SU-DHL-6 (cell line): ENCODE results near the gene TMEM204.

Source experiments
- H2AFZ ChIP-seq: fragments of 200-600 bp; sonication (generic); 2 replicates; pipeline ENCODE4 v1.6.1; 2014; ENCODE audit warnings: low read depth, mild to moderate bottlenecking, moderate library complexity, mixed read lengths, antibody characterized with exemption, low read length; ENCODE audit not compliant: severe bottlenecking
- H3F3A ChIP-seq: fragments of 200-600 bp; shearing (Covaris generic); 2 replicates; pipeline ENCODE4 v1.6.0; 2016; ENCODE audit warnings: antibody characterized with exemption, mild to moderate bottlenecking; ENCODE audit not compliant: insufficient read depth
- H3K27ac ChIP-seq: fragments of 200-600 bp; sonication (generic); 2 replicates; pipeline ENCODE4 v1.5.1; 2016; ENCODE audit warnings: low read depth, mild to moderate bottlenecking, low read length, moderate library complexity, mixed read lengths
- H3K27me3 ChIP-seq: fragments of 200-600 bp; sonication (generic), shearing (Covaris generic); 2 replicates; pipeline ENCODE4 v1.6.0; 2014; ENCODE audit warnings: mild to moderate bottlenecking, low read length
- H3K36me3 ChIP-seq: fragments of 200-600 bp; sonication (generic); 2 replicates; pipeline ENCODE4 v1.6.1; 2014; ENCODE audit warnings: mild to moderate bottlenecking, low read length, mixed read lengths
- H3K4me2 ChIP-seq: fragments of 300-600, 200-600 bp; shearing (Covaris generic), sonication (generic); 2 replicates; pipeline ENCODE4 v1.6.0; 2014; ENCODE audit warnings: low read length, low read depth, mild to moderate bottlenecking; ENCODE audit not compliant: poor library complexity, severe bottlenecking
- H3K4me3 ChIP-seq: fragments of 200-600 bp; sonication (generic); 2 replicates; pipeline ENCODE4 v1.5.1; 2014; ENCODE audit warnings: antibody characterized with exemption, low read length, mild to moderate bottlenecking, mixed read lengths; ENCODE audit not compliant: insufficient read depth, poor library complexity, severe bottlenecking
- H3K79me2 ChIP-seq: fragments of 200-600 bp; sonication (generic); 2 replicates; pipeline ENCODE4 v1.6.1; 2014; ENCODE audit warnings: mild to moderate bottlenecking, low read length, moderate library complexity; ENCODE audit not compliant: insufficient read depth
- H3K9ac ChIP-seq: fragments of 200-600 bp; sonication (generic); 2 replicates; pipeline ENCODE4 v1.7.0; 2014; ENCODE audit warnings: mild to moderate bottlenecking, low read length
- H3K9me2 ChIP-seq: fragments of 200-600 bp; sonication (generic); replicated peaks from 2 replicates; pipeline ENCODE4 v1.6.1; 2014; ENCODE audit warnings: low read length; ENCODE audit not compliant: insufficient read depth
- H3K9me3 ChIP-seq: fragments of 200-600 bp; sonication (generic); 2 replicates; pipeline ENCODE4 v1.6.1; 2014; ENCODE audit warnings: low read length, mixed read lengths; ENCODE audit not compliant: insufficient read depth
- H4K20me1 ChIP-seq: fragments of 200-600 bp; sonication (generic); 2 replicates; pipeline ENCODE4 v1.6.1; 2014; ENCODE audit warnings: low read depth, mild to moderate bottlenecking, antibody characterized with exemption, low read length, moderate library complexity, mixed read lengths
- CTCF ChIP-seq: fragments of 200-600 bp; sonication (generic); IDR thresholded peaks from one replicate; pipeline ENCODE4 v1.5.1; 2017; ENCODE audit warnings: antibody characterized with exemption, mild to moderate bottlenecking, low read length, moderate library complexity; ENCODE audit not compliant: insufficient read depth, poor library complexity, severe bottlenecking
- EZH2phosphoT487 ChIP-seq: fragments of 200-600 bp; sonication (generic), shearing (Covaris generic); conservative IDR thresholded peaks from 2 replicates; pipeline ENCODE4 v1.6.1; 2018; ENCODE audit warnings: mild to moderate bottlenecking, antibody characterized with exemption, low read length, moderate library complexity, mixed read lengths

TMEM204 gene

GRCh38 chr16:1542533-1542932 is 9.1 kb downstream of the TMEM204 start:
- no peaks in the 10 kb centered on the region for H4K20me1 ChIP-seq
- no peak overlapping the region for H3K4me3 ChIP-seq
- no peaks in the 10 kb centered on the region for H3K9me2 ChIP-seq
- H3K36me3 ChIP-seq, result no peaks in the 10 kb centered on the region
- no peaks in the 10 kb centered on the region for H3F3A ChIP-seq
- H3K79me2 ChIP-seq, result no peaks in the 10 kb centered on the region
- no peak overlapping the region for H2AFZ ChIP-seq
- H3K9ac ChIP-seq, result no peak overlapping the region
- H3K27ac ChIP-seq, result no peak overlapping the region
- H3K4me2 ChIP-seq, result no peak overlapping the region
- H3K9me3 ChIP-seq, result no peaks in the 10 kb centered on the region
- H3K27me3 ChIP-seq, result no peaks in the 10 kb centered on the region
- TF ChIP-seq CTCF (no peak), EZH2phosphoT487 (no peak)

GRCh38 chr16:1543085-1543896 is 9.8 kb downstream of the TMEM204 start:
- H3K4me3 ChIP-seq, result no peak overlapping the region
- no peaks in the 10 kb centered on the region for H3K36me3 ChIP-seq
- no peak overlapping the region for H3K27ac ChIP-seq
- no peaks in the 10 kb centered on the region for H3K9me3 ChIP-seq
- H3K4me2 ChIP-seq, result no peak overlapping the region
- no peaks in the 10 kb centered on the region for H3K27me3 ChIP-seq
- no peaks in the 10 kb centered on the region for H3K79me2 ChIP-seq
- no peaks in the 10 kb centered on the region for H3K9me2 ChIP-seq
- H3K9ac ChIP-seq, result no peak overlapping the region
- H2AFZ ChIP-seq, result no peak overlapping the region
- H4K20me1 ChIP-seq, result no peaks in the 10 kb centered on the region
- TF ChIP-seq EZH2phosphoT487 (no peak), CTCF (no peak)
- no peaks in the 10 kb centered on the region for H3F3A ChIP-seq

GRCh38 chr16:1545044-1546040 is 11.9 kb downstream of the TMEM204 start:
- Histone ChIP-seq H3K9me3 (no peaks in the 10 kb centered on the region), H4K20me1 (no peaks in the 10 kb centered on the region), H3K27me3 (no peaks in the 10 kb centered on the region), H3K9ac (no peak overlapping the region), H3K4me2 (no peak overlapping the region), H3K79me2 (no peaks in the 10 kb centered on the region), H3K9me2 (no peaks in the 10 kb centered on the region), H3K27ac (no peak overlapping the region), H2AFZ (no peak overlapping the region), H3F3A (no peaks in the 10 kb centered on the region), H3K36me3 (no peaks in the 10 kb centered on the region), H3K4me3 (no peak overlapping the region)
- TF ChIP-seq CTCF, result no peak
